Type B pancreatic cell (in vitro differentiated cells): ENCODE measurements around the gene PIGV. TPM values are rescaled to one million over a fixed set of nuclear protein-coding genes. Genes with fewer than 3 reads are reported as not detected.

Source experiments
- DNase-seq: peaks from one replicate; pipeline ENCODE4 v3.0.0; 2021; ENCODE audit warnings: mixed read lengths; ENCODE audit not compliant: unreplicated experiment; ENCODE audit errors: extremely low spot score
- H3K27ac Mint-ChIP-seq: 2 replicates; pipeline ENCODE4 v1.8.0; 2021; ENCODE audit warnings: mild to moderate bottlenecking, mixed read lengths
- H3K27me3 Mint-ChIP-seq: 2 replicates; pipeline ENCODE4 v1.8.0; 2021; ENCODE audit warnings: mixed read lengths
- H3K36me3 Mint-ChIP-seq: 2 replicates; pipeline ENCODE4 v1.8.0; 2021; ENCODE audit warnings: mixed read lengths
- H3K4me1 Mint-ChIP-seq: one replicate; pipeline ENCODE4 v1.8.0; 2021; ENCODE audit warnings: mixed read lengths; ENCODE audit not compliant: unreplicated experiment
- H3K4me3 Mint-ChIP-seq: 2 replicates; pipeline ENCODE4 v1.8.0; 2021; ENCODE audit warnings: mild to moderate bottlenecking, mixed read lengths
- H3K9me3 Mint-ChIP-seq: 2 replicates; pipeline ENCODE4 v1.8.0; 2021; ENCODE audit warnings: mixed read lengths
- CTCF ChIP-seq: fragments of 200-600 bp; sonication (generic); conservative IDR thresholded peaks from 2 replicates; pipeline ENCODE4 v1.5.0; 2021; ENCODE audit warnings: antibody characterized with exemption, mild to moderate bottlenecking
- long read RNA-seq: library from polyadenylated mRNA; unstranded; transcript quantifications from one replicate; pipeline ENCODE4 v2.0.0, GENCODE V29; 2020
- total RNA-seq: library from RNA; stranded (reverse); gene quantifications from 2 replicates; pipeline ENCODE4 v1.2.1, GENCODE V29; 2021; ENCODE audit warnings: low replicate concordance

Gene PIGV
- total RNA-seq = 13.3 and 15.3 TPM in 2 replicates
- long read RNA-seq, transcript PIGV-201 (4 exons, 2,367 nt) = major isoform, 11 of 84 reads
- long read RNA-seq, partial matches to known transcripts = 5 of 84 reads
- long read RNA-seq, other reads (novel, unspliced or antisense) = 65 of 84 reads

GRCh38 chr1:26787706-26788514 is at the start of gene PIGV:
Gene PIGV (plus strand): TSS chr1:26787950. CDS start chr1:26790816, 2,866 bp downstream.
- H3K27ac Mint-ChIP-seq = peak within 1 kb of the TSS; percentile 99
- H3K4me3 Mint-ChIP-seq = peak within 1 kb of the TSS; percentile 99
- peak; percentile 95 for DNase-seq
- peaks cover 60% of the 10 kb centered on the region for H3K4me1 Mint-ChIP-seq
- H3K27me3 Mint-ChIP-seq = no peaks in the 10 kb centered on the region
- peak; percentile 52 for TF ChIP-seq CTCF
- H3K36me3 Mint-ChIP-seq = peaks cover 4% of the 10 kb centered on the region
- no peaks in the 10 kb centered on the region for H3K9me3 Mint-ChIP-seq

- DNase-seq = no peak
- Mint-ChIP-seq H3K9me3 (no peaks in the 10 kb centered on the region), H3K4me1 (peaks cover 12% of the 10 kb centered on the region), H3K27ac (no peak overlapping the region), H3K36me3 (peaks cover 40% of the 10 kb centered on the region), H3K4me3 (no peak overlapping the region), H3K27me3 (no peaks in the 10 kb centered on the region)
- no peak for TF ChIP-seq CTCF
These were observed 48.3 kb upstream of the PIGV start for GRCh38 chr1:26739329-26739914.

GRCh38 chr1:26740023-26740634 is 47.6 kb upstream of the PIGV start:
- no peak for TF ChIP-seq CTCF
- H3K27ac Mint-ChIP-seq = peak overlapping the region; percentile 2
- H3K4me3 Mint-ChIP-seq = no peak overlapping the region
- H3K36me3 Mint-ChIP-seq = peaks cover 42% of the 10 kb centered on the region
- no peak for DNase-seq
- H3K27me3 Mint-ChIP-seq = no peaks in the 10 kb centered on the region
- no peaks in the 10 kb centered on the region for H3K9me3 Mint-ChIP-seq
- peaks cover 12% of the 10 kb centered on the region for H3K4me1 Mint-ChIP-seq

- no peak for DNase-seq
- no peaks in the 10 kb centered on the region for H3K9me3 Mint-ChIP-seq
- TF ChIP-seq CTCF = no peak
- peaks cover 12% of the 10 kb centered on the region for H3K4me1 Mint-ChIP-seq
- H3K27me3 Mint-ChIP-seq = no peaks in the 10 kb centered on the region
- H3K4me3 Mint-ChIP-seq = no peak overlapping the region
- peak overlapping the region; percentile 55 for H3K27ac Mint-ChIP-seq
- peaks cover 36% of the 10 kb centered on the region for H3K36me3 Mint-ChIP-seq
These were observed 46.8 kb upstream of the PIGV start for GRCh38 chr1:26740952-26741351.

- H3K36me3 Mint-ChIP-seq = peaks cover 49% of the 10 kb centered on the region
- H3K27me3 Mint-ChIP-seq = no peaks in the 10 kb centered on the region
- no peaks in the 10 kb centered on the region for H3K9me3 Mint-ChIP-seq
- H3K4me3 Mint-ChIP-seq = no peak overlapping the region
- TF ChIP-seq CTCF = no peak
- H3K4me1 Mint-ChIP-seq = peaks cover 18% of the 10 kb centered on the region
- peak overlapping the region; percentile 83 for H3K27ac Mint-ChIP-seq
- DNase-seq = no peak
These were observed 44.2 kb upstream of the PIGV start for GRCh38 chr1:26743426-26744059.
